Occipital lobe (tissue), 3 donors: Measurements from ENCODE around the gene FBXO38. TPM values are rescaled to one million over a fixed set of nuclear protein-coding genes. Genes with fewer than 3 reads are reported as not detected.

Experiments used
- DNase-seq: peaks from one replicate; lab custom pipeline; 2025; lab: John Stamatoyannopoulos, UW
- small RNA-seq: library from RNA; depleted of rRNA; stranded (forward); fragments of <200 nt; gene quantifications from one replicate; pipeline ENCODE3, GENCODE V24; 2014
- total RNA-seq: library from RNA; depleted of rRNA; stranded (reverse); fragments of >200 nt; gene quantifications from one replicate; pipeline ENCODE4 v1.2.3, GENCODE V29; 2014

FBXO38 gene
- total RNA-seq, 1 donor from 2014 or later = 77.5 TPM

DNA sequence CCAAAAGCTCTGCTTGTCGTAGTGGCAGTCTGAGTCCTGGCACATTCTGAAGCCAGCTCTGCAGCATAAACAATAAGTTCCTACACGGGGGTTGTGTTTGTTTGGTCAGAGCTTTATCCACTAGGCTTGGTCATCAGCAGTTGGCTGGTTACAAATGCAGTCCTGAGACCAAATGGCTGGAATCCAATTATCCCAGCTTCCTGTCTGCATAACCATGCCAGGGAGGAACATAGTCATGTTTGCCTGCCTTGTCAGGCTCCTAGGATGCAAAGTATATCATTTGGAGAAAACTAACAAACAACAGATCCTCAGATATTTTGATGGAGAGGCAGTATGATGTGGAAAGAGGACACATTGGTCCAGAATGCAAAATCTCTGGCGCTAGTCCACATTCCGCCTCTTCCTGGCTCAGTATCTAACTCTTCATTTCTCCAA is 85.8 kb downstream of the FBXO38 start:
- DNase-seq = peak; percentile 40

- DNase-seq = no peak
Measured at GRCh38 chr5:148471379-148471778, 87.6 kb downstream of the FBXO38 start.

DNA sequence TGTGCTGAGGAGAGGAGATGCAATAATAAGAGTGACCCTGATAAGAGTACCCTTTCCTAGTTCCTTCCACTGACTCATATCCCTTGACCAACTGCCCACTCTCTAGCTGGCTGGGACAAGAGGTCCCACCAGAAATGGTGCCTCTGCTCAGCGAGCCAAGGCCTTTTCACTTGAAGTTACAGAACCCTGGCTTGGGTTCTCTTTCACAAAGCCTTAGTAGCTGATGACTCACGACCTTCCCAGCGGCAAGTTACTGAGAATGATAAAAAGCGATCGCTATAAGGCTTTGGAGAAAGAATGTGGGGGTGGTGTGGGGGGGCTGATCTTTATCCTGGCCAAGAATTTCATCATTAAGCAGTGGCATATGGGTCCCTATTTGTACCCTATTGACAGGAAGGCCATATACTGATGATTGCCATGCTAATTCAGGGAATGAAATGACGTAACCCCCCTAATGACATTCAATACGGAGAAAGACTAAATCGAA is 90.3 kb downstream of the FBXO38 start:
- DNase-seq = no peak

DNA sequence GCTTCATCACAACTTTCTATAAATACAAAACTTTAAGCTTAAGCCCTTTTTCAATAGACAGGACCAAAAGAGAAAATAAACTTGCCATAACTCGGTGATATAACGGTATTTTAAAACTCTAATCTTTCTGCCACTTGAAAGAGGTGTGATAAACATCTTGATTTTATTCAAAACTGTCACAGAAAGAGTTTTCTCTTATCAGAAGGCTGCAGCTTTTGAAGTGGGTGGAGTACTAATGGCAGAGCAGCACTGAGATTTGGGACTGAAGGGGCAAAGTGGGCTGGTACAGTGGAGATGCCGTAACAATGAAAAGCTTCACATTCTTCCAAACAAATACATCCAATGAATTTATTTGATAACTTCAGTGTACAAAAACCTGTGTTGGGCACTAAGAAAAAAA is 92.5 kb downstream of the FBXO38 start:
- DNase-seq = no peak

- no peak for DNase-seq
Measured at GRCh38 chr5:148477429-148477828, 93.7 kb downstream of the FBXO38 start.

- no peak for DNase-seq
Measured at GRCh38 chr5:148482196-148482595, 98.4 kb downstream of the FBXO38 start.

DNA sequence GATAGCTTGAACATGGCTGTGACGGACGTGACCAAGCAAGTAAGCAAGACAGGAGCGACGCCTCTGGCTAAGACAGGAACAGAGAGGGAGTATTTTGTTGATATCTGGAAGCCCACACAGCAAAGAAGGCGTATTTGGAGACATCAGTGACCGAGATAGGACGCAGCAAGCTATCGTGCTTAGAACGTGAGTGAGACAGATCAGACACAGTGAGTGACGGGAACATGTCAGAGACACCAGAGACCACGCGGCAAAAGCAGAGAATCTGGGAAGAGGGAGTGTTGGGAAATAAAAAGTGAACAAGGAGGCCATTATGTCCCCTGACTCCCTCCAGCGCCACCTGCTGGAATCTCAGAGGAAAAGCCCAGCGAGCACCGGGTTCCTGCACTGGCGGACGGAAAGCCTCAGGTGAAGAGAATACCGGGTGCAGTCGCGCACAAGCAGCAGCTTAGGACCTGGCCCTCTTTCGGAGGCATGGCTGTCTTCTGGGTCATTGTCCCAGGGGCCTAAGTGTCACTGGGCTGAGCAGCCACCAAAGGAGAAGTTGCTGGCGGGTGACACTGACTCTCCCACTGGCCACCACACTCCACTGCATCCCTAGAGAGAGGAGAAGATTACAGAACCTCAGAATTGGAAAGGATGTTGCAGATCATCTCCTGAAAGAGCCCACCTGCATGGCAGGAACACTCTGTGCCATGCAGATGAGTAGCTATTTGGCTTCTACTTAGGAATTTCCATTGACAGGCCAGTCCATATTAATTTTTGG is 99.1 kb downstream of the FBXO38 start:
- no peak for DNase-seq

DNA sequence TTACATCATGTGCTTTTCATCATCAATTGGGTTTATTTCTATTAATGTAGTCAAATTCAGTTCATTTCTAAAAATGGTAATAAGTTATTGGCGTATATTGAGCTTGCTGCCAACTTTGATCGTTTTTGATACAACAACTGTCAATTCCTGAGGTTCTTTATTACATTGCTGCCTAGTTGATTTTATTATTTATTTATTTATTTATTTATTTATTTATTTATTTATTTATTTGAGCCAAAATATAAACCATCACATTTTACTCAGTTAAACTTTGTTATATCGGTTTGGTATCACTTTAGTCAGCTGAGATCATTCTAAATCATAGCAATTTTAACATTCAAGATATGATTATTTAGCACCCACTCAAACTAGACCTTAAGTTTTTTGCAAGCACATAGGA is 100.0 kb downstream of the FBXO38 start:
- DNase-seq = no peak

DNA sequence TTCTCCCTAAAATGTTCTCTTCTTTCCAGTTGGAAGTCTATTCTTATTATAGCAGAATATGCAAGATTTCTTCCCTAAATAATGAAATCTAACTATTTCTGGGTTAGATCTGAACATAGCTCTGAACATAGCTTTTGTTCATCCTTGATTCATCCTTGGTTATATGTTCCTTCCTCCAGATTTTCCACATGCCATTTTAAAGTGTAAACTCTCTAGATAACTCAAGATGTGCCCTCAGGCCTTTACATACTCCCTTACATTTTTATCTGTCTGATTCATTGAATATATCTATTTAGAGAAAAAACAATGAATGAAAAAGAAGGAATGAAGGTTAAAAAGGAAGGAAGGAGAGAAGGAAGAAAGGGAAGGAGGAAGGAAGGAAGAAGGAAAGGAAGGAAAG is 100.9 kb downstream of the FBXO38 start:
- DNase-seq = no peak

GRCh38 chr5:148486456-148486855 is 102.7 kb downstream of the FBXO38 start:
- DNase-seq = no peak

DNA sequence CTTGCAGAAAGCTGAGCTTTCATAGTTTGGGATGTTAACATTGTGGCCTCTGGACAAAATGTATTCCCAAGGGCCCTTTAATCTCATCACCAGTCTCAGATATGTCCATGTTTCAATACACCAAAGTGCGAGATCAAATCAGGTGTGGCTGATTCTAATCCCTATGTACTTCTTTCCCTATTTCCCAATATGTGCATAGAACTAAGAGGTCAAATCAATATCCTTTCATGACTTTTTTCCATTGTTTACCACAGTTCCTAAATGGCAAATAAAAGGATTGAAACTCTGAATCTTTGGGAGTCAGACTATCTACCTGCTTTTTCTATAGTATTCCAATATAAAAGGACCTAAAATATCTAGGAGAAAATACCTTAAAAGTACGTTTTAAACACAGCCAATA is 105.0 kb downstream of the FBXO38 start:
- no peak for DNase-seq

DNA sequence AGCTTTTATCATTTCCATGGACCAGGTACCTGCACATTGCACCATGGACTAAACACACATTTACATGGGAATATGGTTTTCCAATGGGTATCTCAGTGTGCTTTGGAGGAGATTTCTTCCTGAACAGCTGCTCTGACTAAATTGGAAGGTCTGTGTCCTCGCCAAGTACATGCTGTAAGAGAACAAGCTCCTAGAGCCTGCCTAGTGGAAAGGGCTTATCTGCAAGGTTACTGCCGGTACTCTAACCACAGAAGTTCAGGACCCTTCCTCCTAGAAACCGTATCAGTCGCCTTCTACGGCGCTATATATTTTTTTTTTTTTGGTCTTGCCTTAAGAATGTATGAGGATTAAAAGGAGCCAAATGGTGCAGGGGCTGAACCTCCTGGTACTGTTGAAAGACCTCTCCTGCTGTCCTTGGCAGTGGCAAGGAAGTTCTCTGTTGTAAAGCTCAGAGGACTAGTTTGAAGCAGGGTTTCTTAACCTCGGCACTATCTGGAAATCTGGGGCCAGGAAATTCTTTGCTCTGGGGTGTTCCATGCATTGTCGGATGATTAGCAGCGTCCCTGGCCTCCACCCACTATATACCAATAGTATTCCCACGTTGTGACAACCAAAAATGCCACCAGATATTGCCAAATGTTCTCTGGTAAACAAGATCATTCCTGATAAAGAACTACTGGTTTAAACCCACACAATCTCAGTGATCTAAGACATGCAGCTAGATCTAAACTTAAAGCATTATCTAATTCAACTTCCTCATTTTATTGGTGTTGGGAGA is 107.4 kb downstream of the FBXO38 start:
- no peak for DNase-seq

GRCh38 chr5:148491793-148492184 is 108.0 kb downstream of the FBXO38 start:
- DNase-seq = no peak

DNA sequence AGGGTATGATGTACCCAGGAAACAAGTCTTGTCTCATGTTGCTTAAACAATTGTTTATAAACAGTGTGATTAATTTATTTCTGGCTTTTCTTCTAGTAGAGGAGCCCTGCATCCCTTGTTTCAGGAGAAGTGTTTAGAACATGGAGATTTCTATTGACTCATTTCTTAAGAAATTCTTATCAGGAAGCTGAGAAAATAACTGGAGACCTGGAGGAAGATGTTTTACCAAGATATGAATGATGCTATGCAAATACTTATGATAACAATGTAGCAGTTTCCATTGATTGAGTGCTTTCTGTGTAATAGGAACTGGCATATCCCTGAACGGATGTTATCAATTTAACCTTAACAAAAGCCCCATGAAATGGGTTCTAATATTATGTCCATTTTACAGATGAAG is 108.6 kb downstream of the FBXO38 start:
- no peak for DNase-seq

Small RNA genes lying within 50 kb of the gene (small RNA-seq; reads per million reads assigned to genes)
- not detected for gene RF00017

Other genes with a start within 250 kb of the FBXO38 start
- gene SPINK14, start 215.4 kb upstream of the FBXO38 start, total RNA-seq = not detected
- gene SPINK6, start 180.9 kb upstream of the FBXO38 start, total RNA-seq = not detected
- gene MARCOL, start 145.4 kb upstream of the FBXO38 start, total RNA-seq = not detected
- gene SPINK13, start 115.2 kb upstream of the FBXO38 start, total RNA-seq = not detected
- gene SPINK7, start 71.5 kb upstream of the FBXO38 start, total RNA-seq = not detected
- not detected for gene SPINK9, start 48.4 kb upstream of the FBXO38 start, total RNA-seq